SK-N-SH treated with all-trans-retinoic acid at 6 μM for 48 hours (cell line): ENCODE results near the gene TMEM254.

Source experiments
- ARNTL ChIP-seq: fragments of 450-650 bp; formaldehyde crosslinking; IDR thresholded peaks from 2 replicates; pipeline ENCODE4 v1.5.0; 2020; ENCODE audit warnings: low read depth, mild to moderate bottlenecking, moderate library complexity, borderline replicate concordance
- BACH2 ChIP-seq: fragments of 250-450 bp; sonication (Bioruptor Pico); IDR thresholded peaks from 2 replicates; pipeline ENCODE4 v1.9.0; 2021; ENCODE audit warnings: mild to moderate bottlenecking, borderline replicate concordance
- ESRRG ChIP-seq: fragments of 250-450 bp; sonication (Bioruptor Pico); IDR thresholded peaks from 2 replicates; pipeline ENCODE4 v1.6.1; 2021; ENCODE audit warnings: mild to moderate bottlenecking
- TOX ChIP-seq: fragments of 250-450 bp; sonication (Bioruptor Pico); IDR thresholded peaks from 2 replicates; pipeline ENCODE4 v1.8.0; 2021; ENCODE audit warnings: mild to moderate bottlenecking, moderate library complexity, borderline replicate concordance
- ZNF8 ChIP-seq: fragments of 450-650 bp; formaldehyde crosslinking; IDR thresholded peaks from 2 replicates; pipeline ENCODE4 v1.5.0; 2020; ENCODE audit warnings: mild to moderate bottlenecking, moderate library complexity

DNA sequence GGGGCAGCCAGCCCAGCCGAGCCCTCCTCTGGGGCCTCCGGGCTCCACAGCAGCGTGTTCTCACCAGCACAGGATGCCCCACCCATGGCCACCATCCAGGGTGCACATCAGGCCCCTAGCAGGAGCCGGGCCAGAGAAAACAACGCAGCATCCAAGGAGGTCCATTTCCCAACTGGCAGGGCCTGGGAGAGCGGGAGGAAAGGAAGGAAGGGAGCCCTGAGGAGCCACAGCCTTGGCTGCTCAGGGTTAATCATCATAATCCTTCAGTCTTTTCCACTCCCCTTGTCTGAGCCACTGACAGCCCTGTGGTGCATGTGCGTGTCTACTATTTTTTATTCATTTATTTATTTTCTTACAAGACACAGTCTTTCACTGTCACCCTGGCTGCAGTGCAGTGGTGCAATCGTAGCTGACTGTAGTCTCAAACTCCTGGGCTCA is 57.7 kb downstream of the TMEM254 start:
- TF ChIP-seq ZNF8 (CRISPR knock-in tag), result no peak
- no peak for TF ChIP-seq ARNTL (CRISPR knock-in tag)
- TF ChIP-seq ESRRG (CRISPR knock-in tag), result no peak
- TF ChIP-seq BACH2 (CRISPR knock-in tag), result no peak
- TF ChIP-seq TOX, result no peak
